H1 (cell line): ENCODE results near the gene RNU6-1. TPM values are rescaled to one million over a fixed set of nuclear protein-coding genes. Genes with fewer than 3 reads are reported as not detected.

Experiments
- CTCF ChIA-PET: fragments of 300-600 bp; sonication (Branson Sonifier 250); formaldehyde crosslinking; loops from one replicate; lab custom pipeline; 2021; ENCODE audit not compliant: partially characterized antibody; lab: Charles Lee
- POLR2A ChIA-PET: fragments of 300-600 bp; sonication (Branson Sonifier 250); formaldehyde crosslinking; loops from one replicate; lab custom pipeline; 2021; ENCODE audit warnings: inconsistent platforms; ENCODE audit not compliant: partially characterized antibody; lab: Charles Lee
- DNase-seq, 2 experiments: peaks; one replicate each; pipeline versions ENCODE4 v3.0.0 to v3.0.0-alpha.2; 2010 to 2022; ENCODE audit warnings: low spot score in 2 of 2, low read depth in 1 of 2, mixed read lengths in 1 of 2
- FAIRE-seq: peaks from 2 replicates; lab custom pipeline; 2011; peaks lifted over from hg19 to GRCh38; lab: Jason Lieb, UNC
- H2AFZ ChIP-seq: 2 replicates; pipeline ENCODE4 v1.8.1; 2012; ENCODE audit warnings: low read length, inconsistent platforms
- H2AK5ac ChIP-seq: 2 replicates; pipeline ENCODE4 v1.6.1; 2013; ENCODE audit warnings: low read depth, low read length
- H2BK120ac ChIP-seq: replicated peaks from 2 replicates; pipeline ENCODE3; 2013; ENCODE audit warnings: low read depth, low read length, inconsistent platforms
- H2BK12ac ChIP-seq: 2 replicates; pipeline ENCODE4 v1.6.1; 2013; ENCODE audit warnings: low read depth, low read length
- H2BK15ac ChIP-seq: 2 replicates; pipeline ENCODE4 v1.6.1; 2013; ENCODE audit warnings: low read length
- H2BK20ac ChIP-seq: 2 replicates; pipeline ENCODE4 v1.6.1; 2013; ENCODE audit warnings: low read length
- H2BK5ac ChIP-seq: 2 replicates; pipeline ENCODE4 v1.6.1; 2013; ENCODE audit warnings: low read depth, low read length
- H3K14ac ChIP-seq: 2 replicates; pipeline ENCODE4 v1.6.1; 2013; ENCODE audit warnings: inconsistent platforms; ENCODE audit not compliant: insufficient read length
- H3K18ac ChIP-seq: 2 replicates; pipeline ENCODE4 v1.6.1; 2013; ENCODE audit warnings: low read length; ENCODE audit errors: extremely low read depth
- H3K23ac ChIP-seq: 2 replicates; pipeline ENCODE4 v1.6.1; 2013; ENCODE audit warnings: inconsistent platforms; ENCODE audit not compliant: insufficient read length
- H3K23me2 ChIP-seq: 2 replicates; pipeline ENCODE4 v1.6.1; 2013; ENCODE audit warnings: low read depth, low read length
- H3K27ac ChIP-seq: 2 replicates; pipeline ENCODE4 v1.6.1; 2011; ENCODE audit warnings: low read depth, low read length, inconsistent platforms
- H3K27me3 ChIP-seq, 4 experiments: replicated peaks in 1 of 4; 1 replicate in 1 of 4; 2 replicates in 3 of 4; pipeline versions ENCODE4 v1.6.1 to v1.8.1; 2011 to 2013; ENCODE audit warnings: low read length in 3 of 4, mild to moderate bottlenecking in 3 of 4, inconsistent platforms in 2 of 4, mixed read lengths in 2 of 4, moderate library complexity in 1 of 4; ENCODE audit not compliant: control insufficient read depth in 3 of 4, insufficient read depth in 3 of 4; ENCODE audit errors: extremely low read depth in 1 of 4
- H3K36me3 ChIP-seq, 4 experiments: 2 replicates each; pipeline versions ENCODE4 v1.6.1 to v1.8.1; 2011 to 2013; ENCODE audit warnings: mild to moderate bottlenecking in 4 of 4, low read length in 3 of 4, moderate library complexity in 2 of 4, control low read depth in 1 of 4, inconsistent platforms in 1 of 4; ENCODE audit not compliant: insufficient read depth in 4 of 4, control insufficient read depth in 2 of 4
- H3K4ac ChIP-seq: replicated peaks from 2 replicates; pipeline ENCODE3; 2013; ENCODE audit warnings: low read length, low read depth, mixed read lengths, inconsistent platforms; ENCODE audit not compliant: insufficient read length
- H3K4me1 ChIP-seq, 4 experiments: replicated peaks in 1 of 4; 1 replicate in 1 of 4; 2 replicates in 3 of 4; pipeline versions ENCODE4 v1.6.1 to v1.8.1; 2011 to 2013; ENCODE audit warnings: low read length in 3 of 4, inconsistent platforms in 2 of 4, mixed read lengths in 1 of 4; ENCODE audit not compliant: insufficient read depth in 4 of 4, control insufficient read depth in 3 of 4
- H3K4me2 ChIP-seq, 2 experiments: 2 replicates each; pipeline versions ENCODE4 v1.6.1 to v1.8.1; 2011 to 2013; ENCODE audit warnings: low read depth in 2 of 2, low read length in 2 of 2, control low read depth in 1 of 2, inconsistent platforms in 1 of 2, mild to moderate bottlenecking in 1 of 2; ENCODE audit not compliant: insufficient read depth in 1 of 2
- H3K4me3 ChIP-seq, 4 experiments: fragments of 200-600, 300-600 bp in 1 of 4; sonication (generic), shearing (Covaris generic), sonication (Bioruptor Twin) in 1 of 4; 2 replicates each; pipeline versions ENCODE4 v1.5.1 to v1.8.1; 2011 to 2016; ENCODE audit warnings: low read length in 4 of 4, low read depth in 3 of 4, control low read depth in 2 of 4, inconsistent platforms in 2 of 4, mild to moderate bottlenecking in 2 of 4, mixed read lengths in 1 of 4, moderate library complexity in 1 of 4; ENCODE audit not compliant: insufficient read depth in 2 of 4; ENCODE audit errors: extremely low read depth in 1 of 4
- H3K56ac ChIP-seq: replicated peaks from 2 replicates; pipeline ENCODE3; 2013; ENCODE audit warnings: low read depth, mild to moderate bottlenecking, mixed read lengths, low read length, inconsistent platforms; ENCODE audit not compliant: insufficient read length
- H3K79me1 ChIP-seq: 2 replicates; pipeline ENCODE4 v1.6.1; 2013; ENCODE audit warnings: low read depth, low read length, control low read depth
- H3K79me2 ChIP-seq, 2 experiments: 2 replicates each; pipeline versions ENCODE4 v1.6.1 to v1.8.1; 2012 to 2013; ENCODE audit warnings: low read length in 2 of 2, mild to moderate bottlenecking in 2 of 2, inconsistent platforms in 1 of 2; ENCODE audit not compliant: insufficient read depth in 2 of 2, control insufficient read depth in 1 of 2
- H3K9ac ChIP-seq, 4 experiments: replicated peaks in 1 of 4; 1 replicate in 1 of 4; 2 replicates in 3 of 4; pipeline versions ENCODE4 v1.6.1 to v1.8.1; 2011 to 2013; ENCODE audit warnings: low read depth in 3 of 4, low read length in 3 of 4, control low read depth in 2 of 4, mild to moderate bottlenecking in 2 of 4, moderate library complexity in 2 of 4, inconsistent platforms in 1 of 4; ENCODE audit errors: extremely low read depth in 1 of 4
- H3K9me3 ChIP-seq, 2 experiments: 2 replicates each; pipeline versions ENCODE4 v1.6.1 to v1.8.1; 2012 to 2013; ENCODE audit warnings: mild to moderate bottlenecking in 2 of 2, moderate library complexity in 2 of 2, control low read depth in 1 of 2, inconsistent platforms in 1 of 2, low read depth in 1 of 2, low read length in 1 of 2, mixed read lengths in 1 of 2; ENCODE audit not compliant: insufficient read depth in 2 of 2
- H4K20me1 ChIP-seq, 2 experiments: replicated peaks in 1 of 2; 2 replicates each; pipeline versions ENCODE3 to v1.8.1; 2011 to 2013; ENCODE audit warnings: inconsistent platforms in 2 of 2, low read length in 2 of 2, mild to moderate bottlenecking in 1 of 2; ENCODE audit not compliant: insufficient read depth in 2 of 2, control insufficient read depth in 1 of 2
- H4K5ac ChIP-seq: 2 replicates; pipeline ENCODE4 v1.6.1; 2013; ENCODE audit warnings: low read length, low read depth, mixed read lengths, inconsistent platforms; ENCODE audit not compliant: insufficient read length
- H4K8ac ChIP-seq: 2 replicates; pipeline ENCODE4 v1.8.0; 2013; ENCODE audit warnings: mild to moderate bottlenecking, moderate library complexity, low read length, inconsistent platforms; ENCODE audit not compliant: insufficient read depth; ENCODE audit errors: extremely low read depth
- H4K91ac ChIP-seq: replicated peaks from 2 replicates; pipeline ENCODE3; 2013; ENCODE audit warnings: low read length, mixed read lengths, inconsistent platforms; ENCODE audit not compliant: insufficient read length
- CTCF ChIP-seq, 3 experiments: IDR thresholded peaks; 1 replicate in 2 of 3; 2 replicates in 1 of 3; pipeline versions ENCODE4 v1.5.1 to v1.6.1; 2011; ENCODE audit warnings: low read length in 3 of 3, mild to moderate bottlenecking in 3 of 3, inconsistent platforms in 2 of 3, low read depth in 1 of 3, moderate library complexity in 1 of 3; ENCODE audit not compliant: insufficient read depth in 1 of 3; ENCODE audit errors: control extremely low read depth in 1 of 3
- HDAC6 ChIP-seq: IDR thresholded peaks from one replicate; pipeline ENCODE4 v1.7.1; 2012; ENCODE audit warnings: low read depth, mild to moderate bottlenecking, inconsistent platforms, low read length, moderate library complexity
- KDM4A ChIP-seq: IDR thresholded peaks from one replicate; pipeline ENCODE4 v1.7.1; 2012; ENCODE audit warnings: low read depth, mild to moderate bottlenecking, moderate library complexity, low read length, inconsistent platforms; ENCODE audit not compliant: severe bottlenecking
- POU5F1 ChIP-seq: IDR thresholded peaks from 2 replicates; pipeline ENCODE4 v1.6.1; 2011; ENCODE audit warnings: low read depth, mild to moderate bottlenecking, low read length, moderate library complexity
- SUZ12 ChIP-seq: fragments of 200-600 bp; sonication (generic); IDR thresholded peaks from 2 replicates; pipeline ENCODE4 v1.6.1; 2012; ENCODE audit warnings: mild to moderate bottlenecking, inconsistent platforms, low read length, moderate library complexity, mixed read lengths
- WGBS, 2 experiments: shearing (Covaris generic) in 1 of 2; methylation state at CpG; one replicate each; pipeline versions ENCODE4 v1.1.6 to v1.1.7; 2013 to 2015; ENCODE audit warnings: low lambda C conversion rate in 2 of 2, mixed read lengths in 2 of 2, inconsistent platforms in 1 of 2, low coverage in 1 of 2, missing lambda C conversion rate in 1 of 2; ENCODE audit not compliant: insufficient replicate concordance in 2 of 2, insufficient coverage in 1 of 2, insufficient read length in 1 of 2; ENCODE audit errors: extremely low coverage in 1 of 2, missing lambda C conversion rate in 1 of 2; 5-methylcytosine and 5-hydroxymethylcytosine counted together
- polyA plus RNA-seq, 7 experiments: library from polyadenylated mRNA; depleted of rRNA in 3 of 7; stranded (reverse) in 5 of 7; unstranded in 2 of 7; fragments of >200 nt in 5 of 7; fragments of 200-250 nt in 2 of 7; gene quantifications; 1 replicate in 5 of 7; 2 replicates in 1 of 7; 4 replicates in 1 of 7; pipeline versions ENCODE4 v1.2.1 to v1.2.3, GENCODE V29; 2011 to 2013; ENCODE audit warnings: missing spikeins in 2 of 7, mixed read lengths in 2 of 7
- total RNA-seq: library from RNA; stranded (reverse); fragmentation: NEBNext Ultra II Directional; extraction: Animal tissue kit (Norgen Biotek cat#: 25700); gene quantifications from 2 replicates; pipeline ENCODE4 v1.2.1, GENCODE V29; 2021

RNU6-1 gene
- total and polyA plus RNA-seq, 2 of the 8 experiments (the other 6 are each of a cell fraction or from before 2014, with no cell fraction given), result not detected

DNA sequence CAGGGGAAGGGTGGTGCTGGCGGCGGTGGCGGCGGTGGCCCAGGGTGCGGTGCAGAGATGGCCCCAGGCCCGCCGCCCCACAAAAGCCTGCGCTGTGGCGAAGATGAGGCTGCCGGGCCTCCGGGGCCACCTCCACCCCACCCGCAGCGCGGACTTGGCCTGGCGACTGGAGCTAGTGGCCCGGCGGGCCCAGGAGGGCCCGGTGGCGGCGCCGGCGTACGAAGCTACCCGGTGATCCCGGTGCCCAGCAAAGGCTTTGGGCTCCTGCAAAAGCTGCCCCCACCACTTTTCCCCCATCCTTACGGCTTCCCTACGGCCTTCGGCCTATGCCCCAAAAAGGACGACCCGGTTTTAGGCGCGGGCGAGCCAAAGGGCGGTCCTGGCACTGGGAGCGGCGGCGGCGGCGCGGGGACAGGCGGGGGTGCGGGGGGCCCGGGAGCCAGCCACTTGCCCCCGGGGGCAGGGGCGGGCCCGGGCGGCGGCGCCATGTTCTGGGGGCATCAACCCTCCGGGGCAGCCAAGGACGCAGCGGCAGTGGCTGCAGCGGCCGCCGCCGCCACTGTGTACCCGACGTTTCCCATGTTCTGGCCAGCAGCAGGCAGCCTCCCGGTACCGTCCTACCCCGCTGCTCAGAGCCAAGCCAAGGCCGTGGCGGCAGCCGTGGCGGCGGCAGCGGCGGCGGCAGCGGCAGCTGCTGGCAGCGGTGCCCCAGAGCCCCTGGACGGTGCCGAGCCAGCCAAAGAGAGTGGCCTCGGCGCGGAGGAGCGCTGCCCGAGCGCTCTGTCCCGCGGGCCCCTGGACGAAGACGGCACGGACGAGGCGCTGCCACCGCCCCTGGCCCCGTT is 12.9 kb downstream of the RNU6-1 start:
- Histone ChIP-seq H2BK15ac (no peak overlapping the region), H3K14ac (no peak overlapping the region), H3K9me3 (peaks cover 0 to 4% of the 10 kb centered on the region in 2 experiments; a peak in 1 of 4 replicates), H4K5ac (no peak overlapping the region), H2BK20ac (no peak overlapping the region), H2BK12ac (0 out of 2 replicates have a peak overlapping the region, but pooled peaks have one; percentile 76), H2BK120ac (no peak overlapping the region), H3K79me2 (no peaks in the 10 kb centered on the region), H3K4me3 (peak overlapping the region in 1 of 4 experiments; percentile 47; a peak in 3 of 8 replicates), H2AK5ac (no peak overlapping the region; the same call in 1 of the 2 replicates), H3K23ac (no peak overlapping the region), H3K27ac (no peak overlapping the region), H4K20me1 (peaks cover 19 to 26% of the 10 kb centered on the region in 2 experiments), H2AFZ (no peak overlapping the region), H3K23me2 (peaks cover 10% of the 10 kb centered on the region; the same call in 1 of the 2 replicates), H3K4me1 (peaks cover 12 to 56% (median 37%) of the 10 kb centered on the region in 4 experiments), H3K4me2 (peak overlapping the region; percentile 62 to 73; a peak in 3 of 4 replicates), H3K79me1 (no peaks in the 10 kb centered on the region), H3K56ac (no peak overlapping the region), H2BK5ac (no peak overlapping the region), H4K91ac (no peak overlapping the region), H4K8ac (peak overlapping the region; percentile 29; the same call in 1 of the 2 replicates), H3K9ac (no peak overlapping the region), H3K4ac (no peak overlapping the region), H3K27me3 (peaks cover 97 to 100% (median 100%) of the 10 kb centered on the region in 4 experiments), H3K18ac (no peak overlapping the region; the same call in 1 of the 2 replicates), H3K36me3 (peaks cover 0 to 27% (median 0%) of the 10 kb centered on the region in 4 experiments; a peak in 1 of 8 replicates)
- no peak for FAIRE-seq
- DNase-seq, result peak in 1 of 2 experiments; percentile 69
- ChIA-PET POLR2A (no interaction called here), CTCF (interaction anchor here (1.5 kb wide), 1 partner anchor 9 kb away, joined by 7 read pairs; no protein-coding TSS in a partner anchor)
- TF ChIP-seq HDAC6 (no peak), POU5F1 (no peak), KDM4A (peak; percentile 6), SUZ12 (peak; percentile 49), CTCF (IDR thresholded peaks at IDR 0.05; ENCODE audit: control extremely low read depth in 1 of 3, insufficient read depth in 1 of 3, low read depth in 1 of 3, low read length in 3 of 3) (no peak)
- 12% methylated on average over 16 of the region's 88 CpGs; no CpG with 5 or more reads in 1 of the 2 experiments for WGBS, 2 experiments
